HUES48 (cell line): ENCODE measurements around the gene KCNQ2.
"Not testable (repeated sequence)": the region's sequence is repeated elsewhere in the genome, so short reads cannot be mapped to it uniquely, and the experiment has no call there.

Experiments used
- H3K27ac ChIP-seq: one replicate; pipeline ENCODE4 v1.7.0; 2013; ENCODE audit warnings: low read depth, low read length, inconsistent platforms
- H3K27me3 ChIP-seq: 2 replicates; pipeline ENCODE4 v1.6.1; 2013; ENCODE audit warnings: mild to moderate bottlenecking, low read length; ENCODE audit not compliant: control insufficient read depth, insufficient read depth
- H3K36me3 ChIP-seq: 2 replicates; pipeline ENCODE4 v1.6.1; 2013; ENCODE audit warnings: low read length; ENCODE audit not compliant: control insufficient read depth, insufficient read depth
- H3K4me1 ChIP-seq: 2 replicates; pipeline ENCODE4 v1.6.1; 2013; ENCODE audit warnings: mild to moderate bottlenecking, low read length; ENCODE audit not compliant: control insufficient read depth, insufficient read depth
- H3K4me3 ChIP-seq: 2 replicates; pipeline ENCODE4 v1.5.1; 2013; ENCODE audit warnings: mild to moderate bottlenecking, low read depth, low read length
- H3K9ac ChIP-seq: 2 replicates; pipeline ENCODE4 v1.6.1; 2013; ENCODE audit warnings: mild to moderate bottlenecking, low read depth, low read length, moderate library complexity
- H3K9me3 ChIP-seq: 2 replicates; pipeline ENCODE4 v1.6.1; 2013; ENCODE audit warnings: low read length; ENCODE audit not compliant: control insufficient read depth, insufficient read depth

KCNQ2 gene

DNA sequence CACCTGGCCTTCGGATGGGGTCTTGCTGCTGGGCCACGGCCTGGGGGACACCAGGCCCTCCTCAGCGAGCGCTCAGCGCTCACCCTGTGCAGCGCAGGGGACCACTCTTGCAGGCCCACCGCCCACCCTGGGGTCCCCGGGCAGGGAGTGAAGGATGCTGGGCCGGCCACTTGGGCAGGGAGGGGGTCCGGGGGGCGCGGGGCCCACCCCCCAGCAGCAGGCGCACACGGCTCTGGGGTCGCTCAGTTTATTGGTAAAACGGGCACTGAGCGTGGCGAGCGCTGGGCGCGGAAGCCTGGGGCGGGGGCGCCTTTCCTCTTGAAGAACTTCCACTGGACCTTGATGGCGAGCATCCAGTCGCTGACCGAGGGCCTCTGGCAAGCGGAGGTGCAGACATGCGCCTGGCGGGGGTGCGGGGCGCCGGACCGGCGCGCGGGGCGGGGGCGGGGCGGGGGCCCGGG, 15.4 kb upstream of the KCNQ2 start:
- peaks cover 3% of the 10 kb centered on the region; the same call in 1 of the 2 replicates for H3K4me1 ChIP-seq
- H3K27me3 ChIP-seq: peaks cover 21% of the 10 kb centered on the region
- no peak overlapping the region for H3K9ac ChIP-seq
- H3K9me3 ChIP-seq: no peaks in the 10 kb centered on the region
- H3K27ac ChIP-seq: no peak overlapping the region
- peak overlapping the region; percentile 32; the same call in 1 of the 2 replicates for H3K4me3 ChIP-seq
- peaks cover 9% of the 10 kb centered on the region; the same call in 1 of the 2 replicates for H3K36me3 ChIP-seq

DNA sequence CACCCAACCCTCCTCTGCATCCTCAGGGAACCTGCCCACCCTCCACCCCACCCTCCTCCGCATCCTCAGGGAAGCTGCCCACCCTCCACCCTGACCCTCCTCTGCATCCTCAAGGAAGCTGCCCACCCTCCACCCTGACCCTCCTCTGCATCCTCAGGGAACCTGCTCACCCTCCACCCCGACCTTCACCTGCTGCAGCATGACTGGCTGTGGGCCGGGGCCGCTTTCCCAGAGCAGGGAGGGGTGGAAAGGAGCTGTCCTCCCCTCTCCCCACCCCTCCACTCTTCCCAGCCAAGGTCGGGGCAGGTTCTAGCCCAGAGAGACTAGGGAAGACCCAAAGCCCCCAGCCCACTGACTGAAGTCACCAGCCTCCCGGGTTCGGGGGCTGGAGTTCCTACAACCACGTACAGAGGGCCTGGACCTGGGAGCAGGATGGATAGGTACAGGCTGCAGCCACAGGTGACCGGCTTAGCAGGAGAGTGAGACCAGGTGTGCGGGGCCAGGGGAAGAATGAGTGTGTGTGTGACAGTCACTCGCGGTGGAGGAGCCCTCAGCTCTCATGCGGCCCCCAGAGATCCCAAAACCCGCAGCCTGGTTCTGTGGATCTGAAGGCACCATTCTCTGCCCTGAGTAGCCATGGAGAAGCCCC, 14.8 kb upstream of the KCNQ2 start:
- Histone ChIP-seq H3K27me3 (peaks cover 21% of the 10 kb centered on the region), H3K36me3 (peaks cover 4% of the 10 kb centered on the region; the same call in 1 of the 2 replicates), H3K9ac (no peak overlapping the region), H3K4me3 (no peak overlapping the region), H3K4me1 (peaks cover 3% of the 10 kb centered on the region; the same call in 1 of the 2 replicates), H3K27ac (no peak overlapping the region), H3K9me3 (no peaks in the 10 kb centered on the region)

DNA sequence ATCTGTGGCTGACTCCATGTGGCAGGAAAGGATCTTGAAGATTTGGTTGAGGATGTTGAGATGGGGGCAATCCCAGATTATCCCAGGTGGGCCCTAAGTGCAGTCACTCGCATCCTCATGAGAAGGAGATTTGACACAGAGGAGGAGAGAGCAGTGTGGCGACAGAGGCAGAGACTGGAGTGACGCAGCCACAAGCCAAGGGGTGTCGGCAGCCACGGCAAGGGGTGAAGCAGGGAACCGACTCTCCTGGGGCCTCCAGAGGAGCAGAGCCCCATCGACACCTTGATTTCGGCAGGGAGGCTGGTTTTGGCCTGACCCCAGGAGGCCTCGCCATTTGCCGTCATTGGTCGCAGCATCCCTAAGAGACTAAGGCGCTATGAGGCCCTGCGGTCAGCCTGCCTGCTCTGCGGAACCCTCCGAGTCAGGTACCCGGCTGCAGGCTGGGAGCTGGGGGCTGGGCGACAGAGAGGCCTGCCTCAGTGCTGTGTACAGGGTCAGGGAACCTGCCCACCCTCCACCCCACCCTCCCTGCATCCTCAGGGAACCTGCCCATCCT, 13.9 kb upstream of the KCNQ2 start:
- Histone ChIP-seq H3K36me3 (0 out of 2 replicates have a peak, but pooled peaks cover 2% of the 10 kb centered on the region), H3K4me3 (no peak overlapping the region), H3K9me3 (no peaks in the 10 kb centered on the region), H3K27ac (no peak overlapping the region), H3K9ac (no peak overlapping the region), H3K27me3 (peaks cover 21% of the 10 kb centered on the region), H3K4me1 (peaks cover 11% of the 10 kb centered on the region; the same call in 1 of the 2 replicates)

DNA sequence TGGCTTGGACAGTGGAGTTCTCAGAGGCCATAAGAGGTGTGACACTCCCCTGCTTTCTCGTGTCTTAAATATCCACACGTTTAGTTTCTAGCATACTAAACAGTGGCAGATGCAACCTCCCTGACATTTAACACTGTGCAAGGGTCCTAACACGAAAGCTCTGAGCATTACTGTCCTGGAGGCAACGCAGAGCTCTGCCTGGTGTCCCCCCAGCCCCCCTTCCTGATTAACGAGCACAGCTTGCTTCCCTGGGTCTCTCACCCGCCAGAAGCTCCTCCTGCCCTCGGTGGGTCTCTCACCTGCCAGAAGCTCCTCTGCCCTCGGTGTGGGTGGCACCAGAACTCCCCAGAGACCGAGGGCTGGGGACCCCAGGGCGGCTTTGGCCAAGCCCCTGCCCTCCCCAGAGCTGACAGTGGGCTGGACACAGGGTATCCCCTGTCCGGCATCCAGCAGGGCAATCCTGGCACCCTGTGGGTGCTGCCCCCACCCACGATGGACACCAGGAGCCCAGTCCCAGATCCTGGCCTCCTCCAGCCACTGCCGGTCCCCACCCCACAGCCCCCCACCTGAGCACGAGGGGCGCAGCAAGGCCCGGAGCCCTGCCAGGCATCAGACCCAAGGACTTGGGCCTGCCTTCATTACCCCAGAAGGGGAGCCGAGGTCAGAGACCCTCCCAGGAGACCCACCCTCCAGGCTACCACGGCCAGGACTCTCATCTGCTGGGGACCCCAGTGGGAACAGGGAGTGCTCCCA, 12.4 kb upstream of the KCNQ2 start:
- no peaks in the 10 kb centered on the region for H3K36me3 ChIP-seq
- H3K27me3 ChIP-seq: peaks cover 21% of the 10 kb centered on the region
- no peaks in the 10 kb centered on the region for H3K9me3 ChIP-seq
- no peak overlapping the region for H3K9ac ChIP-seq
- no peak overlapping the region for H3K27ac ChIP-seq
- peaks cover 11% of the 10 kb centered on the region; the same call in 1 of the 2 replicates for H3K4me1 ChIP-seq
- H3K4me3 ChIP-seq: no peak overlapping the region

DNA sequence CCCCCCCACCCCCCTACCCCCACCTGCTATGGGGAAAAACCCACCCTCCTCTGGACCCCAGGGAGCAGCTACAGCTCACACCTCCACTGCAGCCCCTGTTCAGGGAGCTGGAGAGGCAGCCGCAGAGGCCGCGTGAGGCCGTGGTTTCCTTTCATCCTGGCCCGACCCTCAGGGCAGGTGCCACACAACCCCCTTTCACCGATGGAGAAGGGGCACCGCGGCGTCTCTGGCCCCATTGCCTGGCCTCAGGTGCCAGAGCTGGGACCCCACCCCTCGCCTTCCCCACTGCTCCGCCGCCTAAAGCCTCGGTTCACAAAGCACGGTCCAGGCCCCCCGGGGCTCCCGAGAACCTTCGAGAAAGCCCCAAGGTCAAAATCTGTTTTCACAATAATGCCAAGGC, 11.8 kb upstream of the KCNQ2 start:
- Histone ChIP-seq H3K36me3 (no peaks in the 10 kb centered on the region), H3K9me3 (no peaks in the 10 kb centered on the region), H3K4me1 (peaks cover 11% of the 10 kb centered on the region; the same call in 1 of the 2 replicates), H3K4me3 (no peak overlapping the region), H3K9ac (no peak overlapping the region), H3K27ac (no peak overlapping the region), H3K27me3 (peaks cover 18% of the 10 kb centered on the region)

DNA sequence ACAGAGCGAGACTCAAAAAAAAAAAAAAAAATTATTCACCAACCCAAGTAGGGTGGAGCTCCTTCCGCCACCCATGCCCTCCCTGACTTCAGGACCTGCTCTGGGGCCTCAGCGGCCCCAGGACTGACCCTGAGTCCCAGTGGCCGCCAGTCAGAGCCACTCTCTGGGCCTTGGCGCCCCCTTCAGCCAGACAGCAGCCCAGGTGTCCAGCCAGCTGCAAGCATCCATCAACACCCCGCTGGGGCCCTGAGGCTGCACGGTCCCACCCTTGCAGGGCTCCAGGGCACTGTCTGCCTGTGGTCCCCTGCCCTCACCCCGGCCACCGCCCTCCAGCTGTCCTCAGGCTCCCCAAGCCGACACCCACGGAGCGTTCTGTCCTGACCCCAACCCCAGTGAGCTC, 11.4 kb upstream of the KCNQ2 start:
- Histone ChIP-seq H3K27ac (no peak overlapping the region), H3K9me3 (no peaks in the 10 kb centered on the region), H3K36me3 (no peaks in the 10 kb centered on the region), H3K4me1 (peaks cover 11% of the 10 kb centered on the region; the same call in 1 of the 2 replicates), H3K9ac (no peak overlapping the region), H3K27me3 (peaks cover 14% of the 10 kb centered on the region), H3K4me3 (no peak overlapping the region)

DNA sequence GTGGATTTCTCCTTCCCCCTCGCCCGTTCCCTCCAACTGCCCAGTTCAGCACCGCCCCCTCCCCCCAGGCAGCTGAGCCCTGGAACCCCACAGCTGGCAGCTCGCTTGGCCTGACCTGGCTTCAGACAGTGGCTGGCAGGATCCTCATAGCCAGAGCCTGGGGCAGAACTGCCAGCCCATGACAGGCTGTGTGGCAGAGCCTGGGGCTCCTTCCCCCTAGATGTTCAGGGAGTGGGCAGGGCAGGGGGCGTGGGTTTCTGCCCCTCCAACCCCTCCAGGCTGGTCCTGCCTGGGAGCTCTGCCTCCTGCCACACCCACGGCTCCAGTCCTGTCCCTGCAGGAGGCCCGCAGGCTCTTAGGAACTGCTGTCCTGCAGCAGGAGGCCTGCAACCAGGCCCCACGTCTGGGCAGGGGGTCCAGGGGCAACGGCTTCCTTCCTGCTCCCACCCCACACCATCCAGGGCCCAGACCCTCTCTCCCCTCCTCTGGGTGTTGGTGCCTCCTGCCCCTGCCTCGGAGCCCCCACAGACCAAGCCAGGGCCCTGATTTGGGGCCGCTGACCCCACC, 9.6 kb upstream of the KCNQ2 start:
- Histone ChIP-seq H3K4me3 (no peak overlapping the region), H3K36me3 (no peaks in the 10 kb centered on the region), H3K9ac (no peak overlapping the region), H3K27me3 (peaks cover under 1% of the 10 kb centered on the region; the same call in 1 of the 2 replicates), H3K4me1 (peaks cover 15% of the 10 kb centered on the region), H3K27ac (no peak overlapping the region), H3K9me3 (no peaks in the 10 kb centered on the region)

DNA sequence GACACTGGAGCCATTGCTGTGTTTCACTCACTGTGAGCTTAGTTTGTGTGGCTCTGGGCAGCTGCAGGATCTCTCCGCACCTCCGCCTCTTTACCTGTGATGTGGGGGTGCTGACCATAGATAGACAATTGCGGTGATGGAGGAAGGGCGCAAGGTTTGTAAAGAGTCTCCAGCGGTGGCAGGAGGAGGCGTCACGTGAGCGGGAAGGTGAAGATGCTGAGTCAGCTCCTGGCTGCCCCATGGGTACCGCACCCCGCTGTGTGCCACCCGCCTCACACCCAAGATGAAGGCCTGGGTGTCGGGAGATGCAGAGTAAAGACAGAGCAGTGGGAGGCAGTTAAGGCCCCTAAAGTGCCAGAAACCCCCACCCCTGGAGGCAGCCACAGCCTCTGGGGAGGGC, 9.0 kb upstream of the KCNQ2 start:
- H3K4me1 ChIP-seq: peaks cover 15% of the 10 kb centered on the region
- H3K9me3 ChIP-seq: no peaks in the 10 kb centered on the region
- H3K4me3 ChIP-seq: no peak overlapping the region
- no peak overlapping the region for H3K27ac ChIP-seq
- no peaks in the 10 kb centered on the region for H3K27me3 ChIP-seq
- H3K36me3 ChIP-seq: no peaks in the 10 kb centered on the region
- H3K9ac ChIP-seq: no peak overlapping the region

DNA sequence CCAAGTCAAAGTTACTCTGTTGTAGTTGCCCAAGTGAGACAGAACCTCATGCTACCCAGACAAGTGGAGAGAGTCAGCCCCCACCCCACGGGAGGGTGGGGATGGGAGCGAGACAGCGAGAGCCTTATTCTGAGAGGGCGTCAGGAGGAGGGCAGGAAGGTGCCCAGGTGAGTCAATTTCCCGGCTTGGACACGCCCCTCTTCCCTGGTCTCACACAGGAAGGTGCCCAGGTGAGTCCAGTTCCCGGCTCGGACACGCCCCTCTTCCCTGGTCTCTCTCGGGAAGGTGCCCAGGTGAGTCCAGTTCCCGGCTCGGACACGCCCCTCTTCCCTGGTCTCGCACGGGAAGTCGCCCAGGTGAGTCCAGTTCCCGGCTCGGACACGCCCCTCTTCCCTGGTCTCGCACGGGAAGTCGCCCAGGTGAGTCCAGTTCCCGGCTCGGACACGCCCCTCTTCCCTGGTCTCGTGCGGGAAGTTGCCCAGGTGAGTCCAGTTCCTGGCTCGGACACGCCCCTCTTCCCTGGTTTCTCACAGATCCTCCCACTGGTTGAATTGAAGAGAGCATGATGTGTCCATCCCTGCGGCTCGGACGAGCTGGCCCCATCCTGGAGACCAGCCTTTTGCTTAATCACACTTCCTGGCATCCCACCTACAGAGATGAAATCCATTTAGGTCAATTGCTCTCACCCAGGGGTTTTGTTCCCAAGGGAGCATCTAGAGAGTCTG, 7.4 kb upstream of the KCNQ2 start:
- not testable (repeated sequence) for H3K27ac ChIP-seq, H3K4me3 ChIP-seq, H3K27me3 ChIP-seq, H3K9ac ChIP-seq, H3K36me3 ChIP-seq, H3K9me3 ChIP-seq
- H3K4me1 ChIP-seq: peaks cover 15% of the 10 kb centered on the region
